Keratinocyte (primary cell): ENCODE data around the gene CCDC28A.

ENCODE experiments used
- EZH2 ChIP-seq: IDR thresholded peaks from one replicate; pipeline ENCODE4 v1.6.1; 2012; ENCODE audit warnings: inconsistent platforms, mild to moderate bottlenecking, low read length, moderate library complexity
- TF ChIP-seq, protein P1 (sequence below), 3 experiments: IDR thresholded peaks in 1 of 3; conservative IDR thresholded peaks in 1 of 3; optimal IDR thresholded peaks in 1 of 3; 2 replicates in 2 of 3; 3 replicates in 1 of 3; pipeline versions ENCODE3 to v1.5.1; 2011; ENCODE audit warnings: low read length in 3 of 3, mild to moderate bottlenecking in 3 of 3, moderate library complexity in 2 of 3, control low read depth in 1 of 3, inconsistent platforms in 1 of 3; ENCODE audit not compliant: insufficient read depth in 2 of 3; ENCODE audit errors: extremely low read depth in 1 of 3

DNA sequence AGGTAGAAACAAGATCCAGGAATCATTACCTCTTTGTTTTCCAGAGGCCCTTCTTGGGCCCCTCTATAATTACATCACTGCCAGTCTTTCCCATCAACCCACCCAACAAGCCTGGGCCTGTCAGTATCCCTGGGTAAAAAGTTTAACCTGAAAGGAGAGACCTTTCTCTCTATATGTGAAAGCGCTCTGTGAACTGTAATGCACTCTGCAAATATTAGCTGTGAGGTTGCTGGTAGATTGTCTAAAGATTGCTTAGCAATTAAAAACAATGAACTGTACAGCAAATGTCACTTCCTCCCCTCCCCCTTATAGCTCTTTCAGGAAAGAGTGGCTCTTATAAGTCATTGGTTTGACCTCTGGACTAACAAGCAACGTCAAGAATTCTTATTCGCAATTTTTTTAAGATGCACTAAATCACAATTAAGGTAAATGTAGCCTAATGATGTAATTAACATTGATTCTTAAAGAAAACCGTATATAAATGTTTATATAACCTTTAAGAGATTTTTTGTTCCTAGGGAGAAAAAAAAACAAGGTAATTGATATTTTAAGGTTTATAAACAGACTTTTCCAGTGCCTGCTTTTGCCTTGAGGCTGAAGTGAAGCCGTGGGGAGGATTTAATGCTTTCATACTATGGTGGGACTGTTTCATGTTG is 40.7 kb downstream of the CCDC28A start:
- TF ChIP-seq, protein P1, sequence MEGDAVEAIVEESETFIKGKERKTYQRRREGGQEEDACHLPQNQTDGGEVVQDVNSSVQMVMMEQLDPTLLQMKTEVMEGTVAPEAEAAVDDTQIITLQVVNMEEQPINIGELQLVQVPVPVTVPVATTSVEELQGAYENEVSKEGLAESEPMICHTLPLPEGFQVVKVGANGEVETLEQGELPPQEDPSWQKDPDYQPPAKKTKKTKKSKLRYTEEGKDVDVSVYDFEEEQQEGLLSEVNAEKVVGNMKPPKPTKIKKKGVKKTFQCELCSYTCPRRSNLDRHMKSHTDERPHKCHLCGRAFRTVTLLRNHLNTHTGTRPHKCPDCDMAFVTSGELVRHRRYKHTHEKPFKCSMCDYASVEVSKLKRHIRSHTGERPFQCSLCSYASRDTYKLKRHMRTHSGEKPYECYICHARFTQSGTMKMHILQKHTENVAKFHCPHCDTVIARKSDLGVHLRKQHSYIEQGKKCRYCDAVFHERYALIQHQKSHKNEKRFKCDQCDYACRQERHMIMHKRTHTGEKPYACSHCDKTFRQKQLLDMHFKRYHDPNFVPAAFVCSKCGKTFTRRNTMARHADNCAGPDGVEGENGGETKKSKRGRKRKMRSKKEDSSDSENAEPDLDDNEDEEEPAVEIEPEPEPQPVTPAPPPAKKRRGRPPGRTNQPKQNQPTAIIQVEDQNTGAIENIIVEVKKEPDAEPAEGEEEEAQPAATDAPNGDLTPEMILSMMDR (optimal IDR thresholded peaks at IDR 0.05 in 1 of 3, IDR thresholded peaks at IDR 0.05 in 1 of 3, conservative IDR thresholded peaks at IDR 0.05 in 1 of 3; ENCODE audit: extremely low read depth in 1 of 3, insufficient read depth in 2 of 3, low read length in 3 of 3): no peak
- no peak for TF ChIP-seq EZH2
